Measurements from ENCODE around the gene RPTOR.

Gene RPTOR

DNA sequence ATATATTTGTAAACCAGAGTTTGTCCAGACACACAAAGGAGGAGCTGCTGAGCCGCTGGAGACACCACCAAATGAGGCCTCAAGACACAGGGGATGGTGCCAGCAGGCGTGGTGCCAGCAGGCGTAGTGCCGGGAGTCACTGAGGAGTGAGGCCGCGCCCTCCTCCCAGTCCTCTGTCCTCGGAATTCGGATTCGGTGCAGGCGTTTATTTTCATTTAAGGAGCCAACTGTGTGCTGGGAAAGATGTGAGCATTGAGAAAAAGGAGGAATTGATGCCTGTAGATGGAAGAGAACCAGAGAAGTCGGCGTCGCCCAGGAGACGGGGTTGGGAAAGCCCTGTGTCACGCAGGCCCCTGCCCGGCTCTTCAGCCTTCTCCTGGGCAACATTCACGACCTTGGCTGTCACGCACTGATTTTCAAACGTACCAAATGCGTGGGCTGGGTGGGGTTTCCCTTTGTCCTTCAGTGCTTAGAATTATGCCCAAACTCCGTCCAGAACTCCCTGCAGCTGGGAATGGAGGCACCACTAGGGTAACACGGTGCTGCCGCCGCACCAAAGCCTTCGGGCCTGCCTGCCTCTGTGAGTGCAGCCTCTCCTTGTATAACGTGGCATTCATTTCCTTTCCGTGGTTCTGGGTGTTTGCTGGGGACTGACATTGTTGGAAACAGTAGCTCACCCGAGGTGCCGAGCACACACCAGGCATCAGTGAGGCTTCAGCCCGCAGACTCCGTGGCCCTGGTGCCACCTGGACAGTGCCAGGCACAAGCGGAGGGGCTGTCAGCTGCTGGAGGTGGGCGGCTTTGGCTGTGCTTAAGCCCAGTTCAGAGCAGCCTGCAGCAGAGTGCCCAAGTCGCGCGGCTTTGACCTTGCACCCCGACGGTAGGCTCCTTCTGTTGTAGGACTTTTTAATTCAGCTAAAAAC lies 398.0 kb downstream of the RPTOR start:
- DNase-seq = no peak

GRCh38 chr17:80943346-80944145 lies 398.9 kb downstream of the RPTOR start:
- DNase-seq = no peak

DNA sequence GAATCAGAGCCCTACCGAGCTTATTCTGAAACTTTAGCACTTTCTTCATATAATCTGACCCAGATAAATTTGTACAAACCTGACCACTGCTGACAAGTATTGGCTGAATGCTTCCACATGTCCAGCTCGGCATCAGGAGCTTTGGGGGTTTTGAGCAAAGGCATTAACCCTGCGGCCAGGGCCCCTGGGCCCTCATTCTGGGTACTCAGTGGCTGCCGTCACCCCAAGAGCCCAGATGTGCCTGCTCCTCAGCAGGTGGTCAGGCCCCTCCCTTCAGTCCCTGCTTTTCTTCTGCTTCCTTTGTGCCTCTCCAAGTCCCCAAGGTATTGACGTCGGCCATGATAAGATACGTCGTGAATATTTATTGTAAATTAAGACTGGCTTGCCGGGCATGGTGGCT lies 399.7 kb downstream of the RPTOR start:
- no peak for DNase-seq

DNA sequence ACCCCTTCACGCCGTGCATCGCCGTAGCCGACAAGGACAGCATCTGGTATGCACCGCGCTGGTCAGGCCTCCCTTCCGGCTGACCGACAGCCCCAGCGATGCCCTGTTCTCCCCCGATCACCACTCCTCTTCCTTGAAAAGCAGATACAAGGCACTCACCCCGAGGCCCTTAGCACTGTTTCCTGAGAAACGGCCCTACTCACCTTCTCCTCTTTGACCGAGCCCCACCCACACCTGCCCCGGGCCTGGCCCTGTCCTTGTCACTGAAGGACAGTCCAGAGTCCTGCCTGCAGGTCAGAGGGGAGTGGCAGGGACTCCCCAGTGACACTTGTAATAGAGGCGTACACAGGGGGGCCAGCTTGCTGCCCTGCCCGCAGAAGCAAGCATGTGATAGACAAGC lies 401.1 kb downstream of the RPTOR start:
- DNase-seq = no peak

DNA sequence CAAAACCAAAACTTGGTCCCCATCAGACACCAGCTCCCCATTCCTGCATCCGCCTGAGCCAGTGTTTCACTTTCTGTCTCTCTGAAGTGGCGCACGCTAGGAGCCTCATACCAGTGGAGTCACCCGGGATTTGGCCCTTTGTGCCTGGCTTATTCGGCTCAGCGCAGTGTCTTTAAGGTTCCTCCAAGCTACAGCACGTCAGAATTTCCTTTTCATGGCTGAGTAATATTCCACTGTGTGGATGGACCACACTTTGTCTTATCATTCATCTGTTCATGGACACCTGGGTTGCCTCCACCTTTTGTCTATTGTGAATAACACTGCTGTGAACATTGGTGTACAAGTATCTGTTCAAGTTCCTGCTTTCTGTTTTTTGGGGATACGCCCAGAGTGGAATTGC lies 401.8 kb downstream of the RPTOR start:
- DNase-seq = no peak

DNA sequence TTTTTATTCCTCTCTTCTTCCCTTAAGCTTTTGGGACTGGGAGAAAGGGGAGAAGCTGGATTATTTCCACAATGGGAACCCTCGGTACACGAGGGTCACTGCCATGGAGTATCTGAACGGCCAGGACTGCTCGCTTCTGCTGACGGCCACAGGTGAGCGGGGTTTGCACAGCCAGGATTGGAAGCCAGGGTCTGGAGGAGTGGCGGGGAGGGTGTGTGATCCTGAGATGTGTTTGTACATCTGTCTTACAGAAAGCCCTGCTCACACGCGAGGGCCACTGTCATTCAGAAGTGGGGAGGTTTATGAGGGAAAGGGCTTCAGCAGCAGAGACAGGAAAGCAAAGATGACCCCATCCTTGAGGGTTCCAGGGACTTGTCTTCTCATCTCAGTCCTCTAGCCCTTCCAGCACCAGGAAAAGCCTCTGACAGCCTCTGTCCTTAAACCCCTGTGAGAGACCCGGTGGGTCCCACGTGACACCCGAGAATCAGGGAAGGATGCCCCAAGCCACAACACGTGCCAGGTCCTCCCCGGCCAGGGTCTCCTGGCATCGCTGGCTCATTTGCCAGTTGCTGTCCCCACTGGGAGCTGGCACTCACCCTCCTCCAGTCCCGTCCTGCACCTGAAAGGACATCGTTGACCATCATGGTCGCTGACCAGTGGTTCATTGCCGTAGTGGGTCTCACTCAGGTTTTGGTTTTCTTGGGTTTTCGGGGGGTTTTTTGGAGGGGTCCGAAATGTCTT lies 402.7 kb downstream of the RPTOR start:
- DNase-seq = no peak

DNA sequence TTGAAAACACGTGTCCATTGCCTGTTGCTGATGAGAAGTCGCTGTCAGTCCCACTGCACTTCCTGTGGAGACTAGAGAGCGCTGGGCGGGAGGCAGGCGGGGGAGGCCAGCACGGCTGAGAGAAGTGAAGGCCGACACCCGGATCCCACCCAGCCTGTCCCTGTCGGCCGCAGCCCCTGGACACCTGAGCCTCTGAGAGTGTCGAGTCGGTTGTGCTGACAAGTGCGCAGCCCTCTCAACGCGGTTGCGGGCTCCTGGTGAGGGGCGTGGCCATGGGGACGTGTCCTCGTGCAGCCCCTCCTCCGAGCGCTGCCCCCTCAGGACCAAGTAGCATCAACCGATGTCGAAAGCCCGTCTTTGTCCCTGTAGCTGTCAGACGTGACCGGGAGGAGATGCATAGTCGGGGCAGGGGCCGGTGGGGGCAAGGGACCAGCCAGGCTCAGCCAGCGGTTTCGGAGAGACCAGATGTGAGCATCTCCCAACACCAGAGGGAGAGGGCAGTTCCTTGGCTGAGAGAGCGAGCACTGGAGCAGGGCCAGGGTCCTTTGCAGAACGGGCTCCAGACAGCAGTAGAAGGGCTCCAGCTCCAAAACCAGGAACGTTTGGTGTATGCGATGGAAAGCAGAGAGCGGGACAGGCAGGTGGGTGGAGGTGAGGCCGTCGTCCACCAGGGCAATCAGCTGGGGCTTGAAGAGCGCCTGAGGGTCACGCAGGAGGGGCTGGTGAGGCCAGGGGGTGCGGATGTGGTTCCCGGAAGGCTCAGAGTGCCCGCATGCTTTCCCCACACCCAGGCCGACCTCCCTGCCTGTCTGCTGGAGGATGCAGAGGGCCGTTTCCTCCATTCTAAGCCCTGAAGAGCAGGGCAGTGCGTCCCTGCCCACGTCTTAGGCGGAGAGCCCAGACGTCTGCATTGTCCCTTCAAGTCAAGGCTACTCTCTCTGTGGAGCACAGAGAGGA lies 403.7 kb downstream of the RPTOR start:
- no peak for DNase-seq

DNA sequence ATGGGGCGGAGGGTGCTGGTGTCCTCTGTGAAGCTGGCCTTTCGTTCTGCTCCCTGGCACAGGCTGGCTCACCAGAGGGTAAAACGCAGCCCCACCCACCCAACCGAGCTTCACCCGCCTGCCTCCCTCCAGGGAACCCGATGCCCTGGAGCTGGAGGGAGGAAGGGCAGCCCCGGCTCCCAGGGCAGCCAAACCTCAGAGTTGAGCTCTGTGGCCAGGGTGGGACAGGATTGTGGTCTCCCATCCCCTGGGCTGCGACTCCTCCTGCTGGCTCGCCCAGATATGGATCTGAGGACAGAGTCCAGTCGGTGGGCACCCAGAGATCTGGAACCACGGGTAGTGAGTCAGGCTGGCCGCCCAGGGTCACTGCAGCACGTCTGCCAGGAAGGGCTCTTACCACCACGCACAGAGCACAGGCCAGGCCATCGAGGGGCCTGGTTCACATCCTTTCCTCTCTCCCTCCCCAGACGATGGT lies 404.4 kb downstream of the RPTOR start:
- no peak for DNase-seq

- DNase-seq = no peak
Observed at GRCh38 chr17:80949451-80950421, 405.1 kb downstream of the RPTOR start.

GRCh38 chr17:80950466-80951120 lies 406.0 kb downstream of the RPTOR start:
- no peak for DNase-seq

DNA sequence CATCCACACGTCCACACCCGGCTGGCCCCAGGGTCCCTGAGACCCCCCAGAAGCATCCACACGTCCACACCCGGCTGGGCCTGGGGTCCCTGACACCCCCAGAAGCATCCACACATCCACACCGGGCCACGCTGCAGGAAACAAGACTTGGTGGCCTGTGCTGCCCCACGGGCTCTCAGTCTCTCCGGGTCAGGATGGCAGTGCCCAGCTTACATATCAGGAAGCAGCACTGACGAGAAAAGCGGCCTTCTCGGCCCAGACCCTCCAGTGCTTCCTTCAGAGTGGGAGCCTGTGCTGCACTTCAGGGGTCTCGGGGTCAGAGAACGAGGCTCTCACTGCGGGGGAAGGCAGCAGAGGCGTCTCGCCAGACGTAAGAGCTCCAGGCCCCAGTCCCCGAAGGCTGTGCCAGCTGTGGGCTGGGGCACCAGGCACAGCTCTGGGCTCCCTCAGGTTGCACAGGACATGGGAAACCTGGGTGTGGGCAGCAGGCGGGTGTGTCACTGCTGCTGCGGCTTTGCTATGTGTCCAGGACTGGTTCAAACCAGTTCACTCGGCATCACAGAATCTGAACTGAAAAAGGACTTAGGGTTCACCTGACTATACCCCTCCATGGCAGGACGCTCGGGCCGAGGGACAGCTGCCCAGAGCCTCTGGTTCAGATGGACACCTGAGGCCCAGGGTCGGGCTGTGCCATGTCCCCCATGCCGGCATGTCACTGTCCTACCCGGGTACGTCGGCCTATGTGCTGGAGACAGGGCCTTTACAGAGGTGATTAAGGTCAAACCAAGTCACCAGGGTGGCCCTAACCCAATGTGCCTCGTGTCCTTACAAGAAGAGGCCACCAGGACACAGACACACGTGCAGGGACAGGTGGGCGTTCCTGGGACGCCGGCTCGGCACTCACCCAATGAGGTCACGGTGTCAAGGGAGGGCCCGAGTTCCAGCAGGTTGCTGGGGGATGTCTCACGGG lies 406.8 kb downstream of the RPTOR start:
- no peak for DNase-seq

DNA sequence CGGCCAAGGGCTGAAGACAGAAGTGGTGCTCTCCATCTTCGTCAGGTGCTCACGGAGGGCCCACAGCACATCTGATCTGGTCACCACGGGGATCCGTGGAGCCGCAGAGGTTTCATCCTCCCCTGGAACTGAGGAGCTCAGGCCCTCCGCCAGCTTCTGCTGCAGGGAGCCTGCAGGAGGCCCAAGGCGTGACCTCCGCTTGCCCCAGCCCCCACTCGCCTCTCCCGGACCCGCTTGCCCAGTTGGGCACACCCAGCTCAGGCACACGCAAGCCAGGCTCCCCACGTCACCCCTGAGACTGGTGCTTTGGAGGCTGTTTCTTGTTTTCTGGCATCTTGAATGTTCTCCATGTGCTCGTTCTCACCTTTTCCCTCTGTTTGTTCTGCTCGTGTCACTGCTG lies 407.7 kb downstream of the RPTOR start:
- DNase-seq = no peak

DNA sequence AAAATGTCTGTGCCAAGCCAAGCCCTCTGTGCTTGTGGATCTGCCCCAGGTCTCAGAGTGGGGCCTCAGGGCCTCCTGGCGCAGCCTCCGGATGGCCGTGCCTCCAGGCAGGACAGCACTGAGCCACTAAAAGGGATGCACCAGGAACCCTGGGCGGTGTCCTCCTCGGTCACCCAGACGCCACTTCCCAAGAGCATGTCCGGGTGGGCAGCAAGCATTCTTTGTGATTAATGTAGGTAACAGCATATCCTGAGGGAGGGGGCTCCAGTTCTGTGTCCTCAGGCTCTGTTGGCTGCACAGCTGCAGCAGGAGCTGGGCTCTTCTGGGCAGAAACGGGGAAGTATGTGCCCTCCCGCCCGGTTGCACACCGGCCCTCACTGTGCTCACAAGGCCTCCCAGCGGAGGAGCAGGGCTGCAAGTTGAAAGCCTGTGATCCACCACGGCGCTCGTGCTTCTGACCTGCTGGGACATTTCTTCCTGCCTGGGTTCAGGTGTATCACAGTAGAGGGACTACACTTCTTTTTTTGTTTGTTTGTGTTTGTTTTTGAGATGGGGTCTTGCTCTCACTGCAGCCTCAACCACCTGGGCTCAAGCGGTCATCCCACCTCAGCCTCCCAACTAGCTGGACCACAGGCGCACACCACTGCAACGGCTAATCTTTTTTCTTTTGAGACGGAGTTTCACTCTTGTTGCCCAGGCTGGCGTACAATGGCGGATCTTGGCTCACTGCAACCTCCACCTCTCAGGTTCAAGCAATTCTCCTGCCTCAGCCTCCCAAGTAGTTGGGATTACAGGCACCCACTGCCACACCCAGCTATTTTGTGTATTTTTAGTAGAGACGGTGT lies 409.1 kb downstream of the RPTOR start:
- DNase-seq = no peak

GRCh38 chr17:80955078-80955477 lies 410.4 kb downstream of the RPTOR start:
- DNase-seq = no peak

- DNase-seq = no peak
Observed at GRCh38 chr17:80955671-80956280, 411.1 kb downstream of the RPTOR start.

DNA sequence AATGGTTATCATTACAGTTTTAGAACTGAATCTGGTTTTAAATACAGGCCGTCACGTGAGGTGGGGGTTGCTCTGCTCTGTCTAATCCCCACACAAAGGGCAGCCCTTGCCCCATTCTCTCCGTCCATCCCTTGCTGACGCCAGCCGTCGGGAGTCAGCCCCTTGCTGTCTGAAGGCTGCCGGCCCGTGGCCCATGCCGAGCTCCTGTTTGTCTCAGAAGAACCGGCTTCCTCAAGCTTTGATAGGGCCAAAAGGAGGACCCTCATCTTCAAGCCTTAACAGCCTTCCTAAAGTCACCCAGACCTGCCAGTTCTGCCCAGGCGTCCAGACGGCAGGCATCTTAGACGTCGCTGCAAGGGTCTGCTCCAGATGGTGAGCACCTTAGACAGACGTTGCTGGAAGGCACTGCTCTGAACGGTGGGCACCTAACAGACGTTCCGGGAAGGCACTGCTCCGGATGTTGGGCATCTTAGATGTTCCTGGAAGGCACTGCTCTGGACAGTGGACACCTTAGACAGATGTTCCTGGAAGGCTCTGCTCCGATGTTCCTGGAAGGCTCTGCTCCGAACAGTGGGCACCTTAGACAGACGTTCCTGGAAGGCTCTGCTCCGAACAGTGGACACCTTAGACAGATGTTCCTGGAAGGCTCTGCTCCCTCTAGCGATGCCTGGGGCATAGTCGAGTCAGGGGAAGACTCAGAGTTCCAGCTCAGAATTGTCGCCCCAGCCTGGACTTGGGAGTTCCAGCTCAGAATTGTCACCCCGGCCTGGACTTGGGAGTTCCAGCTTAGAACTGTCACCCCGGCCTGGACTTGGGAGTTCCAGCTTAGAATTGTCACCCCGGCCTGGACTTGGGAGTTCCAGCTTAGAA lies 411.9 kb downstream of the RPTOR start:
- DNase-seq = no peak
